ENCODE results near the gene ARL17B.
"Not testable (repeated sequence)": the region's sequence is repeated elsewhere in the genome, so short reads cannot be mapped to it uniquely, and the experiment has no call there.

Gene ARL17B

DNA sequence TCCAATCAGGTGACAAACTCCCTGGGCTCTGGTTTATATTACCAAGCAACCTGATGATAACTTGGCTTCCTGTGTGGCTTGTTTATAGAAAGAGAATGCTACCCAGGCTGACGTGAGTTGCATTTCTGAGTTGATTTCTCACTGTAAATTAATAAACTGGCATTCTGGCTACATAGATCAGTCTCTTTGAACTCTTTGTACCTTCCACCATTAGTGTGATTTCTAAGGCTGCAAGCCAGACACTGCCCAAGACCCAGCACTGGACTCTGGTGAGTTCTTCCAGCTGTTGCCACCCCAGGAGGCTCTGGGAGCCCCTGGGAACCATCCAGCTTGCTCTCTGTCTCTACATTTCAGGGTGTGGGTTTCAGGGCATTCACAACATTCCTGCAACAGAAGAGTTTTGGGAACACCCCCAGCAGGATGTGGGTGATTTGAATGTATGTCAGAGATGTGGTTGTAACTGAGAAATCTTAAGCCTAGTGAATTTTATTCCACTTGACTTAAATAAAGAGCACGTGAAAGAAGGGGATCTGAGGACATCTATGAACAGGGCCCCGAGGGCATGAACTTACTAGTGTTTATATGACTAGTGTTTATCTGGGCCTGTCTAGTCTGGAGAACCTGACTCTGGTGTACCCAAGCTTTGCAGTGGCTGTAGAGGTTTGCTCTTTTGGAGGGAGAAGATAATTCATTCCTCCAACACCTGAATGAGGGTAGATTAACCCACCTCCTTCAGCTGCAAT, 96.9 kb downstream of the ARL17B start:
- POLR2A ChIA-PET = no interaction called here
- DNase-seq = peak in 1 of 3 donors; percentile 19
- Histone ChIP-seq H3K27ac (ENCODE audit: insufficient read depth in 1 of 2, low read depth in 1 of 2, low read length in 2 of 2, poor library complexity in 1 of 2, severe bottlenecking in 2 of 2) (no peak overlapping the region), H3K36me3 (ENCODE audit: control insufficient read depth in 4 of 4, insufficient read depth in 4 of 4, low read length in 3 of 4) (no peaks in the 10 kb centered on the region), H3K4me1 (ENCODE audit: control extremely low read depth in 1 of 4, control insufficient read depth in 4 of 4, insufficient read depth in 4 of 4, low read length in 3 of 4) (peaks cover 0 to 26% (median 12%) of the 10 kb centered on the region in 4 experiments), H3K9me3 (ENCODE audit: control extremely low read depth in 1 of 5, control insufficient read depth in 4 of 5, insufficient read depth in 2 of 5, low read depth in 1 of 5, low read length in 4 of 5) (no peaks in the 10 kb centered on the region), H3K27me3 (replicated peaks in 2 of 5; ENCODE audit: control insufficient read depth in 4 of 5, insufficient read depth in 5 of 5, low read length in 4 of 5) (peaks cover 0 to 9% (median 0%) of the 10 kb centered on the region in 5 experiments), H3K4me3 (ENCODE audit: control insufficient read depth in 1 of 7, extremely low read depth in 1 of 7, insufficient read depth in 4 of 7, low read depth in 2 of 7, low read length in 6 of 7) (no peak overlapping the region)
- WGBS (ENCODE audit: insufficient coverage) = 46% methylated on average over 3 of the region's 3 CpGs
- CTCF ChIA-PET = no interaction called here

DNA sequence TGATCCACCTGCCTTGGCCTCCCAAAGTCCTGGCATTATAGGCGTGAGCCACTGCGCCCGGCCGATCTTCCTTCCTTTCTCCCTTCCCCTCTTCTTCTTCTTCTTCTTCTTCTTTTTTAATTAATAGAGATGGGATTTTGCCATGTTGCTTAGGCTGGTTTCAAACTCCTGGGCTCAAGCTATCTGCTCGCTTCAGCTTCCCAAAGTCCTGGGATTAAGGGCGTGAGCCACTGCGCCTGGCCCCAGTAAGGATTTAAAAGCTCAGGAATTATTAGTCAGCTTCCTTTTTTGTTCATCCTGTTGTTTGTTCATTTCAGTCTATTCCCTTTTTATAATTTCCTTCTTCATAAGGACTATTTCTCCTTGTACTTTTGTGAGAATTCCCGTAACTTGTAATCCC, 99.3 kb downstream of the ARL17B start:
- no peak overlapping the region for H3K4me3 ChIP-seq (ENCODE audit: control insufficient read depth in 1 of 7, extremely low read depth in 1 of 7, insufficient read depth in 4 of 7, low read depth in 2 of 7, low read length in 6 of 7)
- no peaks in the 10 kb centered on the region for H3K36me3 ChIP-seq (ENCODE audit: control insufficient read depth in 4 of 4, insufficient read depth in 4 of 4, low read length in 3 of 4)
- ChIA-PET CTCF (no interaction called here), POLR2A (no interaction called here)
- peaks cover 0 to 2% (median 0%) of the 10 kb centered on the region in 5 experiments for H3K27me3 ChIP-seq (replicated peaks in 2 of 5; ENCODE audit: control insufficient read depth in 4 of 5, insufficient read depth in 5 of 5, low read length in 4 of 5)
- DNase-seq = no peak
- WGBS (ENCODE audit: insufficient coverage) = 86% methylated on average over 4 of the region's 8 CpGs
- H3K27ac ChIP-seq (ENCODE audit: insufficient read depth in 1 of 2, low read depth in 1 of 2, low read length in 2 of 2, poor library complexity in 1 of 2, severe bottlenecking in 2 of 2) = no peak overlapping the region
- H3K4me1 ChIP-seq (ENCODE audit: control extremely low read depth in 1 of 4, control insufficient read depth in 4 of 4, insufficient read depth in 4 of 4, low read length in 3 of 4) = peaks cover 0 to 22% (median 8%) of the 10 kb centered on the region in 4 experiments
- no peaks in the 10 kb centered on the region for H3K9me3 ChIP-seq (ENCODE audit: control extremely low read depth in 1 of 5, control insufficient read depth in 4 of 5, insufficient read depth in 2 of 5, low read depth in 1 of 5, low read length in 4 of 5)

DNA sequence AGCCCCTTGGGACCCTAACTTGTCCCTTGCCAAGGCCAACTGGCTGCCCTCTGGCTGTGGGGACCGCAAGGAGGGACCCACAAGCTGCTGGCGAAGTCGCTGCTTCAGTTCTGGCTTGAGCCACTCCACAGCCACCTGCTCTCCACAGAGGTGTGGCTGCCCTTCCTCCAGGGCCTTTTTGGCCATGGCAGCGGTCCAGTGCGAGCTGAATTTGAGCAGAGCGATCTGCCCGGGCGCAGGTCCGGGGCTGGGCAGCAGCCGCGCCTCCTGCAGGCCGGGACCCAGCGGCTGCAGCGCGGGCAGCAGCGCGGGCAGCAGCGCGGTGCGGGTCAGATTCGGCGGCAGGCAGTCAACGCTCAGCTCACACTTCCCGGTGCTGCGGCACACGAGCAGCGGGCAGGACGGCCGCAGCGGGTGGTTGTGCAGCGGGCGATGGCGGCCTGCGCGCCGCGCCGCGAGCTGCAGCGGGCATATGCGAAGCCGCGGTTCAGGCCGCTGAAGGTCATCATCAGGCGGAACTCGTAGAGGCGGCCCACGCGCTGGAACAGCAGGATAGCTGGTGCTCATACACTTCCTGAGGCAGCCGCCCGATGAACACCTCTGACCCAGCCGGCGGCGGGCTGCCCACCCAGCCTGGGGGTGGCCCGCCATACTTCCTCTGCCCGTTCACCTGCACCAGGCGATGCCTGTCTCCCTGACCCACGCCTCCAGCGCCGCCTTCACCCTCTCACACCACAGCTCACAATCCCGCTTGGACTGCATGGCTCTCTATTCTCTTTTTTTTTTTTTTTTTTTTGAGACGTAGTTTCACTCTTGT, 101.5 kb downstream of the ARL17B start:
- CTCF ChIA-PET; H3K27ac ChIP-seq (ENCODE audit: insufficient read depth in 1 of 2, low read depth in 1 of 2, low read length in 2 of 2, poor library complexity in 1 of 2, severe bottlenecking in 2 of 2); POLR2A ChIA-PET; H3K9me3 ChIP-seq (ENCODE audit: control extremely low read depth in 1 of 5, control insufficient read depth in 4 of 5, insufficient read depth in 2 of 5, low read depth in 1 of 5, low read length in 4 of 5); H3K36me3 ChIP-seq (ENCODE audit: control insufficient read depth in 4 of 4, insufficient read depth in 4 of 4, low read length in 3 of 4); H3K27me3 ChIP-seq (replicated peaks in 2 of 5; ENCODE audit: control insufficient read depth in 4 of 5, insufficient read depth in 5 of 5, low read length in 4 of 5); H3K4me1 ChIP-seq (ENCODE audit: control extremely low read depth in 1 of 4, control insufficient read depth in 4 of 4, insufficient read depth in 4 of 4, low read length in 3 of 4): not testable (repeated sequence)
- peak overlapping the region in 5 of 7 experiments; percentile 44 to 77 (median 59) for H3K4me3 ChIP-seq (ENCODE audit: control insufficient read depth in 1 of 7, extremely low read depth in 1 of 7, insufficient read depth in 4 of 7, low read depth in 2 of 7, low read length in 6 of 7)
- DNase-seq = peak in 1 of 3 donors; percentile 33
- 27% methylated on average over 19 of the region's 62 CpGs for WGBS (ENCODE audit: insufficient coverage)

DNA sequence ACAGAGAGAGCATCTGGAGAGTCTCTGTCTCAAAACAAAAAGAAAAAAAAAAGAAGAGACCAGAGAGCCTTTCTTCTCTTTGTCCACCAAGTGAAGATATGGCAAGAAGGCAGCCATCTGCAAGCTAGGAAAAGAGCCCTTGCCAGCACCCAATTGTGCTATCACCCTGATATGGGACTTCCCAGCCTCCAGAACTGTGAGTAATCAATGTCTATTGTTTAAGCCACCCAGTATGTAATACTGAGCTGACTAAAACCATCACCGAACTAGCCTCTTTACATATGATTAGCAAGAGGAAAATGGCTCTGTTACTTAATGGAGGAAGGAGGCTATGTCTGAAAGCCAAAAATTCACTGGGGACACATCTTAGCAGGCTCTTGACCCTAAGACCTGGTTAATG, 105.2 kb downstream of the ARL17B start:
- DNase-seq; H3K4me1 ChIP-seq (ENCODE audit: control extremely low read depth in 1 of 4, control insufficient read depth in 4 of 4, insufficient read depth in 4 of 4, low read length in 3 of 4); CTCF ChIA-PET; H3K36me3 ChIP-seq (ENCODE audit: control insufficient read depth in 4 of 4, insufficient read depth in 4 of 4, low read length in 3 of 4); H3K4me3 ChIP-seq (ENCODE audit: control insufficient read depth in 1 of 7, extremely low read depth in 1 of 7, insufficient read depth in 4 of 7, low read depth in 2 of 7, low read length in 6 of 7); H3K27ac ChIP-seq (ENCODE audit: insufficient read depth in 1 of 2, low read depth in 1 of 2, low read length in 2 of 2, poor library complexity in 1 of 2, severe bottlenecking in 2 of 2); H3K27me3 ChIP-seq (replicated peaks in 2 of 5; ENCODE audit: control insufficient read depth in 4 of 5, insufficient read depth in 5 of 5, low read length in 4 of 5); H3K9me3 ChIP-seq (ENCODE audit: control extremely low read depth in 1 of 5, control insufficient read depth in 4 of 5, insufficient read depth in 2 of 5, low read depth in 1 of 5, low read length in 4 of 5): not testable (repeated sequence)
- no CpG with 5 or more reads among the region's 1 CpG for WGBS (ENCODE audit: insufficient coverage)
- POLR2A ChIA-PET = interaction anchor here (0.6 kb wide), 1 partner anchor 164 kb away, joined by 3 read pairs; no protein-coding TSS in a partner anchor

DNA sequence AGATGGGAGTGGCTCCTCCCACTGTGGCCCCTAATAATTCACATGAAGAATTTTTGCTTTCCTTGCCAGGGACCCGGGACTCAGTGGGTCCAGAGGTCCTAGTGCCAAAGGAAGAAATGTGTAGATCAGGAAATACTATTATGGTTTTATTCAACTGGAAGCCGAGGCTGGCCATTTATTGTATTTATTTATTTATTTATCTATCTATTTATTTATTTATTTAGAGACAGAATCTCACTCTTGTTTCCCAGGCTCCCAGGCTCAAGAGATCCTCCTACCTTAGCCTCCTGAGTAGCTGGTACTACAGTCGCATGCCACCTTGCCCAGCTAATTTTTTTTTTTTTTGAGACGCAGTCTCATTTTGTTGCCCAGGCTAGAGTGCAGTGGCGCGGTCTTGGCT, 107.4 kb downstream of the ARL17B start:
- H3K9me3 ChIP-seq (ENCODE audit: control extremely low read depth in 1 of 5, control insufficient read depth in 4 of 5, insufficient read depth in 2 of 5, low read depth in 1 of 5, low read length in 4 of 5); POLR2A ChIA-PET; H3K27me3 ChIP-seq (replicated peaks in 2 of 5; ENCODE audit: control insufficient read depth in 4 of 5, insufficient read depth in 5 of 5, low read length in 4 of 5); DNase-seq; H3K27ac ChIP-seq (ENCODE audit: insufficient read depth in 1 of 2, low read depth in 1 of 2, low read length in 2 of 2, poor library complexity in 1 of 2, severe bottlenecking in 2 of 2); H3K36me3 ChIP-seq (ENCODE audit: control insufficient read depth in 4 of 4, insufficient read depth in 4 of 4, low read length in 3 of 4); H3K4me3 ChIP-seq (ENCODE audit: control insufficient read depth in 1 of 7, extremely low read depth in 1 of 7, insufficient read depth in 4 of 7, low read depth in 2 of 7, low read length in 6 of 7); CTCF ChIA-PET; H3K4me1 ChIP-seq (ENCODE audit: control extremely low read depth in 1 of 4, control insufficient read depth in 4 of 4, insufficient read depth in 4 of 4, low read length in 3 of 4): not testable (repeated sequence)
- WGBS (ENCODE audit: insufficient coverage) = 100% methylated on average over 1 of the region's 6 CpGs

DNA sequence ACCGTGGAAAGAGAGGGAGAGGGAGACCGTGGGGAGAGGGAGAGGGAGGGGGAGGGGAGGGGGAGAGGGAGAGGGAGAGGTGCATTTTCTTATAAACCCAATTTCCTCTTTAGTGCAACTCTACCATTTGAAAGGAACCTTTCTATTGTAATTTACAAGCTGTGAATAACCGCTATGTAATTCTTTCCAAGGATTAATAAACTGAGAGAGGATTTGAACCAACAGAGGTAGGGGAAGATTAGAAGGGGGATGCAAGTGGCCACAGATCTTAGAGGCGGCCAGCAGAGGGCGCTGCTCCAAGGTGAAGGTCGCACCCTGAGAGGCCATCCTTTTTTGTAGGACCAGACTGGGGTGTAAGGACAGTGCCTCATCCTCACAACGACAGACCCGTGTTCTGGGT, 107.8 kb downstream of the ARL17B start:
- H3K4me3 ChIP-seq (ENCODE audit: control insufficient read depth in 1 of 7, extremely low read depth in 1 of 7, insufficient read depth in 4 of 7, low read depth in 2 of 7, low read length in 6 of 7); H3K4me1 ChIP-seq (ENCODE audit: control extremely low read depth in 1 of 4, control insufficient read depth in 4 of 4, insufficient read depth in 4 of 4, low read length in 3 of 4); H3K27me3 ChIP-seq (replicated peaks in 2 of 5; ENCODE audit: control insufficient read depth in 4 of 5, insufficient read depth in 5 of 5, low read length in 4 of 5); H3K9me3 ChIP-seq (ENCODE audit: control extremely low read depth in 1 of 5, control insufficient read depth in 4 of 5, insufficient read depth in 2 of 5, low read depth in 1 of 5, low read length in 4 of 5); POLR2A ChIA-PET; H3K36me3 ChIP-seq (ENCODE audit: control insufficient read depth in 4 of 4, insufficient read depth in 4 of 4, low read length in 3 of 4); H3K27ac ChIP-seq (ENCODE audit: insufficient read depth in 1 of 2, low read depth in 1 of 2, low read length in 2 of 2, poor library complexity in 1 of 2, severe bottlenecking in 2 of 2); CTCF ChIA-PET: not testable (repeated sequence)
- peak; percentile 63 to 86 (median 82) for DNase-seq
- 10% methylated on average over 2 of the region's 8 CpGs for WGBS (ENCODE audit: insufficient coverage)

DNA sequence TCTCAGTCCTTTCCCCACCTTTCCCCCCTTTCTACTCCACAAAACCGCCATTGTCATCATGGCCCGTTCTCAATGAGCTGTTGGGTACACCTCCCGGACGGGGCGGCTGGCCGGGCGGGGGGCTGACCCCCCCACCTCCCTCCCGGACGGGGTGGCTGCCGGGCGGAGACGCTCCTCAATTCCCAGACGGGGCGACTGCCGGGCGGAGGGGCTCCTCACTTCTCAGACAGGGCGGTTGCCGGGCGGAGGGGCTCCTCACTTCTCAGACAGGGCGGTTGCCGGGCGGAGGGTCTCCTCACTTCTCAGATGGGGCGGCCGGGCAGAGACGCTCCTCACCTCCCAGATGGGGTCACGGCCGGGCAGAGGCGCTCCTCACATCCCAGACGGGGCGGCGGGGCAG, 108.8 kb downstream of the ARL17B start:
- H3K9me3 ChIP-seq (ENCODE audit: control extremely low read depth in 1 of 5, control insufficient read depth in 4 of 5, insufficient read depth in 2 of 5, low read depth in 1 of 5, low read length in 4 of 5); H3K27me3 ChIP-seq (replicated peaks in 2 of 5; ENCODE audit: control insufficient read depth in 4 of 5, insufficient read depth in 5 of 5, low read length in 4 of 5); H3K4me1 ChIP-seq (ENCODE audit: control extremely low read depth in 1 of 4, control insufficient read depth in 4 of 4, insufficient read depth in 4 of 4, low read length in 3 of 4); DNase-seq; POLR2A ChIA-PET; H3K4me3 ChIP-seq (ENCODE audit: control insufficient read depth in 1 of 7, extremely low read depth in 1 of 7, insufficient read depth in 4 of 7, low read depth in 2 of 7, low read length in 6 of 7); CTCF ChIA-PET; H3K36me3 ChIP-seq (ENCODE audit: control insufficient read depth in 4 of 4, insufficient read depth in 4 of 4, low read length in 3 of 4); H3K27ac ChIP-seq (ENCODE audit: insufficient read depth in 1 of 2, low read depth in 1 of 2, low read length in 2 of 2, poor library complexity in 1 of 2, severe bottlenecking in 2 of 2): not testable (repeated sequence)
- WGBS (ENCODE audit: insufficient coverage) = 93% methylated on average over 3 of the region's 31 CpGs

Data from common myeloid progenitor, CD34-positive (primary cell).